ENCODE data around the gene PAK6. TPM values are rescaled to one million over a fixed set of nuclear protein-coding genes. Genes with fewer than 3 reads are reported as not detected.
A peak's percentile ranks its signal among the peaks of the same experiment; 100 is the strongest.

PAK6 gene
- total and polyA plus RNA-seq, 5 donors: 9.2 to 22.6 (median 16.5) TPM

DNA sequence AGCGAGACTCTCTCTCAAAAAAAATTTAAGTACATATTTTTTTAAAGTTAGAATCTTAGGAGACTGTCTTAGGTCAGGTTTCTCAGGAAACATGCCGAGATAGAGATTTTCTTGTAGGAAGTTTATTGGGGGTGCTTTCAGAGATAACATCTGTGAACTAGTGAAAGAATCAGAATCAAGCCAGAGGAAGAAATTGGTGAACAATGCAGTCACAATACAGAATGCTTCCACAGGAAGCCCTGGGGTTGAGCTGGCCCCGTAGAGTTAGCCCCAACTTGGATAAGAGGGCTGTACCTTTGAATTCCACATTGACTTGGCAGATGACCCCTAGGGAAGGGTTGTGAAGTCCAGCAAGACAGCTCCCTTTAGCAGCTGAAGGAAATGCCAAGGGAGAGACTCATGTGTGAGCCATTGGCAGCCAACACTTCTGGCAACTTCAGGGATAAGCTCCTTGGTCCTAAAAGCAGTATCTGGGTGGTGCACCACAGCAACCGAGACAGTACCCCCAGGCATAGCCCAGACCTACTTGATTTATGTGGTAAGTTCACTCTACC lies 75.9 kb downstream of the PAK6 start:
- ATAC-seq (no peak), DNase-seq (no peak)
- intact Hi-C loops (cut with DNase I): loop anchor here in 1 of 4 donors (5.0 kb wide), 1 partner anchor 37 kb away; no protein-coding TSS in a partner anchor
- 70% methylated on average over 4 of the region's 4 CpGs for WGBS
- H3K27me3 ChIP-seq (ENCODE audit: control insufficient read depth, insufficient read depth): no peaks in the 10 kb centered on the region
- H3K27ac ChIP-seq (ENCODE audit: low read length): no peak overlapping the region
- no peaks in the 10 kb centered on the region for H3K9me3 ChIP-seq (ENCODE audit: control insufficient read depth, low read length)
- no peaks in the 10 kb centered on the region for H3K4me1 ChIP-seq (ENCODE audit: control insufficient read depth, insufficient read depth, low read length)
- no peak overlapping the region for H3K4me3 ChIP-seq (ENCODE audit: low read length)

DNA sequence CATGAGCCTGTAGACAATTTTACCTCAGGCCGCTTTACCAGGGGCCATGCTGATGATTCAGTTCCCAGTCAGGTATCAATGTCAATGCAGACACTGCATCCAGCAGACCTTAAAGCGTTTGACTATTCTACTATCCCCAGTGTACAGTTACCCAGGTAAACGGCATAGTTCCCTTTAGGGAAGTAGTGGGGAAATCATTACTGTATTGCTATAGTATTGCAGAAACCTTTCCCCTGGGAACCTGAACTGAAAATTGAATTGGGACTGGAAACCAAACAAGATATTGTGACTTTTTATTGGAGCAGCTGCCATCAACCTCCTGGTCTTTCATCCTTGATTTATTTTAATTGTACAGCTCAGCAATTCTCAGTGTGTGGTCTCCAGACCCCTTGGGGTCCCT lies 78.1 kb downstream of the PAK6 start:
- no peaks in the 10 kb centered on the region for H3K9me3 ChIP-seq (ENCODE audit: control insufficient read depth, low read length)
- no peaks in the 10 kb centered on the region for H3K27me3 ChIP-seq (ENCODE audit: control insufficient read depth, insufficient read depth)
- DNase-seq (no peak), ATAC-seq (no peak)
- H3K4me3 ChIP-seq (ENCODE audit: low read length): no peak overlapping the region
- H3K27ac ChIP-seq (ENCODE audit: low read length): no peak overlapping the region
- intact Hi-C loops (cut with DNase I): no loop called here
- 79% methylated on average over 3 of the region's 3 CpGs for WGBS
- no peaks in the 10 kb centered on the region for H3K4me1 ChIP-seq (ENCODE audit: control insufficient read depth, insufficient read depth, low read length)

DNA sequence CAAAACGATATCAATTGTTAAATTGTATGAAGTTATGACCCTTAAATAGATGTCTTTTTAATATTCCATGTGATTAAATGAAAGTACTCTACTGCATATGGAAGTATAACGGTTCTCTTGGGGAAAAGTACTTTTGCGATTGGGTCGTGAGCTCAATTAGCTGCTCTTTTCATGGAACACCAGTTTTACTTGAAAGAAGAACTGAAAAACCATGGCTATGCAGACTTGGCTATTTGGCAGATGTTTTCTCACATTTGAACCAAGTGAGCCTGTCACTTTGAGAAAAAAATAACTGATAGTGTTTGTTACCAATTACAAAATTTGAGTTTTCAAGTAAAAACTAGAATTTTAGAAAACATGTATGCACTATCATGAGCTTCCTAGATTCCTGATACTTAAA lies 78.7 kb downstream of the PAK6 start:
- DNase-seq: no peak
- Histone ChIP-seq H3K27me3 (ENCODE audit: control insufficient read depth, insufficient read depth) (no peaks in the 10 kb centered on the region), H3K4me1 (ENCODE audit: control insufficient read depth, insufficient read depth, low read length) (no peaks in the 10 kb centered on the region), H3K27ac (ENCODE audit: low read length) (no peak overlapping the region), H3K4me3 (ENCODE audit: low read length) (no peak overlapping the region), H3K9me3 (ENCODE audit: control insufficient read depth, low read length) (no peaks in the 10 kb centered on the region)
- intact Hi-C loops (cut with DNase I): no loop called here
- no peak for ATAC-seq
- 75% methylated on average over 4 of the region's 4 CpGs for WGBS

DNA sequence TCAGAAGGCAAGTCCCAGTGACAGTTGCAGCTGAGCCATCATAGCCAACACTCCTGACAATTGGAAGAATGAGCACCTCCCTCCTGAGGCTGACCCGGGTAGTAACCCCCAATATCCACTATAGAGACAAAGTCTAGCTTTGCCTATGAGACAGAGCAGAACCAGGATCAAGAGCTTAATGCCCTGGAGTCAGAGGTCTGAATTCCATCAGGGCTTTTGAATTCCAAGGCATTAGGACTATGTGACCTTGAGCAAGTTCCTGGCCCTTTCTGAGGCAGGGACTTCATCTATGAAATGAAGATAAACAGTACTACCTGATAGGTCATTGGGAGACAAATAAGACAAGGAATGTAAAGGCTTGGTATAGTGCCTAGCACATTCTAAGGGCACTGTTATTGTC lies 81.5 kb downstream of the PAK6 start:
- no peak for DNase-seq
- Histone ChIP-seq H3K27ac (ENCODE audit: low read length) (no peak overlapping the region), H3K4me3 (ENCODE audit: low read length) (no peak overlapping the region), H3K9me3 (ENCODE audit: control insufficient read depth, low read length) (no peaks in the 10 kb centered on the region), H3K4me1 (ENCODE audit: control insufficient read depth, insufficient read depth, low read length) (no peaks in the 10 kb centered on the region), H3K27me3 (ENCODE audit: control insufficient read depth, insufficient read depth) (no peaks in the 10 kb centered on the region)
- WGBS: 87% methylated on average over 1 of the region's 1 CpG
- no peak for ATAC-seq
- intact Hi-C loops (cut with DNase I): loop anchor here in 3 of 4 donors (2.0 to 5.0 kb wide), 3 partner anchors 37 to 102 kb away; partner anchors contain the start of gene DISP2 (in 1 of the 3)

DNA sequence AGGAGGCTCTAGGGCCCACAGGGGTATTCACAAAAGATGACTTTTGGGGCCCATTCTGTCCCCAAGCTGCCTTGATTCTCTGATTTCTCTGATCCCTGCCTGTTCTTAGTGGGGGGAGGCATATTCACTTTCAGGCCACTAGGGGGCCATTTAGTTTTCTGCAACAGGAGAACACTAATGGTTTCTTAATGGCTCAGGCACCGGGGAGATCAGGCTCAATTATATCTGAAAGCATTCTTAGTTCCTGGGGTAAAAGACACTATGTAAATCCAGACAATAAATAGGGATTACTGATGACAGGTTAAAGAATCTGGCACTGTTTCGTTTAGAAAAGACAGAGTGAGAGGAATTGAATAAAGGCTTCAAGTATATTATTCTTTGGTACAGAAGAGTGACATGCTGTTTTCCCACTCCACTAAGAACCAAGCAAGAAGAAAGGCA lies 82.1 kb downstream of the PAK6 start:
- H3K27me3 ChIP-seq (ENCODE audit: control insufficient read depth, insufficient read depth): no peaks in the 10 kb centered on the region
- under 1% methylated on average over 2 of the region's 2 CpGs for WGBS
- H3K27ac ChIP-seq (ENCODE audit: low read length): no peak overlapping the region
- ATAC-seq: peak in 1 of 2 donors; percentile 16
- no peaks in the 10 kb centered on the region for H3K4me1 ChIP-seq (ENCODE audit: control insufficient read depth, insufficient read depth, low read length)
- no peak overlapping the region for H3K4me3 ChIP-seq (ENCODE audit: low read length)
- peak in 1 of 3 donors; percentile 43 for DNase-seq
- intact Hi-C loops (cut with DNase I): loop anchor here in 3 of 4 donors (2.0 to 5.0 kb wide), 3 partner anchors 36 to 101 kb away; partner anchors contain the start of gene DISP2 (in 1 of the 3)
- H3K9me3 ChIP-seq (ENCODE audit: control insufficient read depth, low read length): no peaks in the 10 kb centered on the region

DNA sequence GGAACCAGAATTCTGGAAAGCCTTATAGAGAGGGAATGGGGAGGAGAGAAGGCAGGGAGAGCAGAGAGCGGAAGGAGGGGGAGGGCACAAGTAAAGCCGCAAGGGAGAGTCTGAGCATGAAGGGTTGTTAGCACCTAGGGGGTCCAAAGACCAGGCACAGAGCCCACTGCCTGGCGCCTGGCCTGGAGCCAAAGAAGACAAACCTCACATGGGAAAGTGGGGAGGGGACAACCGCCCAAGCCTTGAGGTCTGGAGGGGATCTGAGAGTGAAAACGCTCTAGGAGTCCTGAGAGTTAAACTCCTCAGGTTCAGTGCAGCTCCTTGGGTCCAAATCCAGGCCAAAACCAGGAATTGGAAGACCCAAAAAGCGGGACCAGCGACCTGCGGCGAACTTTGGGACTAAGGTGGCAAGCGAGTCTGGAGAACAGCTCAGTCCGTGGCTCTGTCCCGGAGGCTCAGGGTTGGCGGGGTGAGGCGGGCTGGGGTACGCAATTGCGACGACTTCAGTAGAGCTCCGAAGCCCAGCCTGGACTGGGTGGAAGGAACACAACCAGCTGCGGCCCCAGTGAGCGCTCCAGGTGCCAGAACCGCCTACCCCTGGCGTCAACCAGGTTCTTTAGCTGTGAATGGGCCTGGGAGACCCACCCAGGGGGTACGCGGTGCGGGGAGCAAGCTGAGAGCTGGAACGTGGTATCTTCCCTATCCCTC lies 83.8 kb downstream of the PAK6 start:
- Histone ChIP-seq H3K27ac (ENCODE audit: low read length) (peak overlapping the region; percentile 72), H3K27me3 (ENCODE audit: control insufficient read depth, insufficient read depth) (no peaks in the 10 kb centered on the region), H3K4me3 (ENCODE audit: low read length) (peak overlapping the region; percentile 76), H3K4me1 (ENCODE audit: control insufficient read depth, insufficient read depth, low read length) (peaks cover 8% of the 10 kb centered on the region), H3K9me3 (ENCODE audit: control insufficient read depth, low read length) (no peaks in the 10 kb centered on the region)
- intact Hi-C loops (cut with DNase I): loop anchor here in 3 of 4 donors (5.0 kb wide), 2 partner anchors 35 to 100 kb away; partner anchors contain the start of gene DISP2 (in 1 of the 3)
- DNase-seq (peak in 2 of 3 donors; percentile 74 to 82), ATAC-seq (peak; percentile 2 to 3)
- 43% methylated on average over 26 of the region's 26 CpGs for WGBS

DNA sequence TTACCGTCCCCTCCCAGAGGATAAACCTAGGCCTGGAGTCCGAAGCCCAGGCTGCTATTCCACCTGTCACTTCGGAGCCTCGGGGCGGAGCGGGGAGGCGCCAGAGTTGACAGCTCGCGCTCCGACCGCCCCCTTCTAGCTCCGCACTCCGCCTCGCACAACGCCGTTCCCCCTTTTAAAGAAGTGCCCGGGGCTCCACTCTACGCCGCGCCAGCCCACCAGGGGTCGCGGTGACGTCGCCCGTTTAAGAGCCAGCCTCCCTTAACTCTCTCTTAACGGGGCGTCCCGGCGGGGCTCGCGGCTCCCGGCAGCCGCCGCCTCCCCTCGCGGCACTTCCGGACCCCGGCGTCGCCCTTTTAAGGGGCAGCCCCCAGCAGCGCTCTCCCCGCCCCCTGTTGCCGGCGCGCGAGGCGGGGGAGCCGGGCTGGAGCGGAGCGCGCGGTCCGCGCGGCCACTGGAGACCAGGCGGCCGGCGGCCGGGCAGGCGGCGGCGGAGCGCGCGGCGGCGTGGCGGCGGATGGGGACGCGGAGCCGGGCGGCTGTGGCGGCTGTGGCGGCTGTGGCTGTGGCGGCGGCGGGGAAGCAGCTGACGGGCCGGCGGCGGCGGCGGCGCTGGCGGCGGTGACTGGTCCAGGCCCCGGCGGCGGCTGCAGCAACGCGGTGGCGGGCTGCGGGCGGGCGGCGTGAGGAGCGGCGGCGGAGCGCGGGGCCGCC lies 84.5 kb downstream of the PAK6 start, which contains the start of gene INAFM2:
Gene INAFM2, plus strand, starts transcription at position 454 of the 714 bp plus-strand sequence. CDS start 364 bp downstream, outside the sequence.
- H3K27ac ChIP-seq (ENCODE audit: low read length): peak within 1 kb of the TSS; percentile 92
- peak; percentile 92 for ATAC-seq
- no peaks in the 10 kb centered on the region for H3K9me3 ChIP-seq (ENCODE audit: control insufficient read depth, low read length)
- H3K4me3 ChIP-seq (ENCODE audit: low read length): peak within 1 kb of the TSS; percentile 76
- H3K27me3 ChIP-seq (ENCODE audit: control insufficient read depth, insufficient read depth): no peaks in the 10 kb centered on the region
- peak; percentile 94 to 97 (median 97) for DNase-seq
- H3K4me1 ChIP-seq (ENCODE audit: control insufficient read depth, insufficient read depth, low read length): peaks cover 11% of the 10 kb centered on the region
- WGBS: under 1% methylated on average over 103 of the region's 103 CpGs
- intact Hi-C loops (cut with DNase I): loop anchor here in 3 of 4 donors (5.0 kb wide), 2 partner anchors 34 to 99 kb away; partner anchors contain the start of gene DISP2 (in 1 of the 3)

DNA sequence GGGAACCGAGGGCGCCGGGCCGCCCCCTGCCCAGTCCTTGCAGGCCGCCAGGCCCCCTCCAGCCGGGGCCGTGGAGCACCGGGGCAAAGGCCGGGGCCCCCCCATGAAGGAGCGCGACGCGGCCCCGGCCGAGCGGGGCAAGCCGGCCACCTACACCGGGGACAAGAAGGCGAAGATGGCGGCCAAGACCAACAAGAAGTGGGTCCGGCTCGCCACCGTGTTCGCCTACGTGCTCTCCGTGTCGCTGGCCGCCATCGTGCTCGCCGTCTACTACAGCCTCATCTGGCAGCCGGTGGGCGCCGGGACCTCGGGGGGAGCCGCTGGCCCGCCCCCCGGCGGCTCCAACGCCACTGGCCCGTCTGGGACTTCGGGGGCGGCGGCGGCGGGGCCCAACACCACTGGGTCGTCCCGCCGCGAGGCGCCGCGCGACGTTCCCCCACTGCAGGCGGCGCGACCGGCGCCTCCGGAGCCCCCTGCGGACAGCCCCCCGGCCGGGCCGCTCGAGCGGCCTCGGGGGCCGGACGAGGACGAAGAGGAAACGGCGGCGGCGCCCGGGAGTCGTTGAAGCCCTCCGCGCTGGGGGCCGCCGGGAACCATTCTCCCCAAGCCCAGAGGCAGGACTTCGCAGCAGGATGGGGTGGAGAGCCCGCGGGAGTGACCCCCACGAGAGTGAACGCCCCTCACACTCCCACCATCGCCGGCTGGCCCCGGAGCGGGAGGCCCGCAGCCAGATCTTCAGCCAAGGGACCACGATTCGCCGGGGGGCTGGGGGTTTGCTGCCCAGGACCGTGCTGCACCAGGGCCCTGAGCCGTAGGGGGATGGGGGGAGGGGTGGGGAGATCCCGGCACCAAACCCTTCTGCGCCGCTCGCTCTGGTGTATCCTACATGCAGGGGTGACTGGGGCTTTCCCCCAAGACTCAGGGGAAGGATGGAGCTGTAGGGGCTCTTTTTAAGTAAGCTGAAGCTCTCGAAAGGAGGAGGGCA lies 85.4 kb downstream of the PAK6 start:
- Histone ChIP-seq H3K27me3 (ENCODE audit: control insufficient read depth, insufficient read depth) (no peaks in the 10 kb centered on the region), H3K9me3 (ENCODE audit: control insufficient read depth, low read length) (no peaks in the 10 kb centered on the region), H3K27ac (ENCODE audit: low read length) (peak overlapping the region; percentile 92), H3K4me3 (ENCODE audit: low read length) (peak overlapping the region; percentile 76), H3K4me1 (ENCODE audit: control insufficient read depth, insufficient read depth, low read length) (peaks cover 11% of the 10 kb centered on the region)
- intact Hi-C loops (cut with DNase I): loop anchor here in 3 of 4 donors (5.0 kb wide), 2 partner anchors 33 to 98 kb away; partner anchors contain the start of gene DISP2 (in 1 of the 3)
- ATAC-seq (no peak), DNase-seq (peak in 2 of 3 donors; percentile 79 to 83)
- under 1% methylated on average over 101 of the region's 101 CpGs for WGBS

DNA sequence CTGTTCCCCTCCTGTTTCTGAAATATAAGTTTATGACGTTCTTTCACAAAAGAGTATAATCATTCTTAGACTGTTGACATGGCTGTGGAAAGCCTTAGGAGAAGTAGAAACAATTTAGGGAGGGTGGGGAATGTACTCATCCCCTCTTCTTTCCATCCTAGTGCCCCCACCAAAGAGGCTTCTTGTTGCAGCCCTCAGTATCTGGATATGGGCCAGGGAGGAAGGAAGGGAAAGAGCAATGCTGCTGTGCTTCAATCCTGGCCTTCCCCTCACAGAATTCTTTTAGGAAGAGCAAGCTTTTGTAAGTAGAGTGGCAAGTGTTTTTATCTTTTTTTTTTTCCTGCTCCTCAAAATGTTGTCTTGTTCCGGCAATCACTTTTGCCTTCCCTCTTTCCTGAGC lies 86.3 kb downstream of the PAK6 start:
- Histone ChIP-seq H3K27me3 (ENCODE audit: control insufficient read depth, insufficient read depth) (no peaks in the 10 kb centered on the region), H3K9me3 (ENCODE audit: control insufficient read depth, low read length) (no peaks in the 10 kb centered on the region), H3K4me1 (ENCODE audit: control insufficient read depth, insufficient read depth, low read length) (peaks cover 14% of the 10 kb centered on the region), H3K27ac (ENCODE audit: low read length) (peak overlapping the region; percentile 76), H3K4me3 (ENCODE audit: low read length) (peak overlapping the region; percentile 76)
- 36% methylated on average over 2 of the region's 2 CpGs for WGBS
- ATAC-seq (no peak), DNase-seq (no peak)
- intact Hi-C loops (cut with DNase I): no loop called here

DNA sequence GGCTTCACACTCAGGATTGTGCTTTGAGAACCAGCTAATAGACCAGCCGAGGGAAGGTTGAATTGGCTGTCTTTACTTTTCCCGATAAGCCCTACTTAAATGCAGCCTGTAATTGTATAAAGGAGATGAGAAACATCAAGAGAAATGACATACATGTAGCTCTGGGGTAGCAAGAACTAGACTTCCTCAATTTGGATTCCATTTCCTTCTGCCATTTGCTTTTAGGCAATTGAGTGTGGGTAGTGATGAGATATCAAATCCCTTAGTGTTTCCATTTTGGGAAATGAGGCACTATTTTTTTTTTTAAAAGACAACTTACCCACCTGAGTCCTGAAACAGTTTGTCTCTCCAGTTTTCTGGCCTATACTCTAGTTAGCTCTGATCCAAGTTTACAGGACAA lies 86.8 kb downstream of the PAK6 start:
- 53% methylated on average over 2 of the region's 2 CpGs for WGBS
- Histone ChIP-seq H3K9me3 (ENCODE audit: control insufficient read depth, low read length) (no peaks in the 10 kb centered on the region), H3K4me1 (ENCODE audit: control insufficient read depth, insufficient read depth, low read length) (peaks cover 19% of the 10 kb centered on the region), H3K27me3 (ENCODE audit: control insufficient read depth, insufficient read depth) (no peaks in the 10 kb centered on the region), H3K4me3 (ENCODE audit: low read length) (peak overlapping the region; percentile 76), H3K27ac (ENCODE audit: low read length) (peak overlapping the region; percentile 76)
- ATAC-seq: no peak
- intact Hi-C loops (cut with DNase I): no loop called here
- DNase-seq: no peak

Measured in right cardiac atrium (tissue), 5 donors.